HG02798 (cell line): ENCODE measurements around the gene MAGOHB.

Experiments
- ATAC-seq: cut with Tn5 transposase; IDR thresholded peaks from one replicate; pipeline ENCODE4 v1.9.1; 2021; ENCODE audit warnings: mild to moderate bottlenecking; ENCODE audit not compliant: unreplicated experiment, poor library complexity

Gene MAGOHB

DNA sequence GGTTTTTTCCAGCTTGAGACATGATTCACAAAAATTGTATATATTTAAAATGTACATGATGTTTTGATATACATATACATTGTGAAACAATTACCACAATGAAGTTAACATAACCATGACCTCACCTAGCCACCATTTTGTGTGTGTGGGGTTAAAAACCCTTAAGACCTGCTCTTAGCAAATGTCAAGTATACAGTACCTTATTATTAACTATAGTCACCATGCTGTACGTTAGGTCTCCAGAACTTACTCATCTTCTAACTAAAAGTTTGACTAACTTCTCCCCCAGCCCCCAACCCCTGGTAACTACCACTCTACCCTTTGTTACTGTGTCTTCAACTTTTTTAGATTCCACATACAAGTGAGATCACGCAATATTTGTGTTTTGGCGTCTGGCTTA, 55.1 kb downstream of the MAGOHB start:
- no peak for ATAC-seq

GRCh38 chr12:10557766-10558165, 55.6 kb downstream of the MAGOHB start:
- peak; percentile 64 for ATAC-seq

- ATAC-seq = peak; percentile 19
These were observed 56.1 kb downstream of the MAGOHB start for GRCh38 chr12:10557329-10557728.

DNA sequence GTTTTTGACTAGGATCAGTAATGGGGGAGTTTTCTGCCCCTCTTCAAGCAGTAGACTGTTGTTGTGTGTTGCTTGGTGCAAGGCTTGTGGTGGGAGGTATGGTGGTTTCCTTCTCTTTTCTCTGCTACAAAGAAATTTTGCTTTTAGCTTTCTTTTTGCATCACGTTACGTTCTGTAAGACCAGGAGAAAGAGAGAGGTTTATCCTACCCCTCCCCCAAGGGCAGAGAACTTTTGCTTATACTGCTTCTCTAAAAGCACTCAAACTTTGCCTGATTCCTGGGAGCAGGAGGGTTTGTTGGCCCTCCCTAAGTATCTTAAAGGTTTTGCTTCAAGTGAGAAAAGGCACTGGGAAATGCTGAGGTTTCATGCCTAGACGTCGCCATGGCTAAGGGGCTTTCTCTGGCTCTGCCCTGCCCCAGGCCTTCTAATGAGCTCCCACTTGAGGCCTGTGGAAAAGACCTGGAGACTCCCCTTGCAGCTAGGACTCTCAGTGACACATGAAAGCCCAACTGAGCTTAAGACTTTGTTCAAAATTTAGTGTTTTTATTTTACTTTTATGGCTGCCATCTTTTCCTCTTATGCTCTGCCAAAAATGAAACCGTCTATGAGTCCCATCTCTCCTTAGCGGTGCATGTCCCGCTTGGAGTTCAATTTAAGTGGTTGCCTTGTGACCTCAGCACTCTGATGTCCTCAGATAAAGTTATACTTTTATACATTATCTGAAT, 58.5 kb downstream of the MAGOHB start:
- no peak for ATAC-seq

DNA sequence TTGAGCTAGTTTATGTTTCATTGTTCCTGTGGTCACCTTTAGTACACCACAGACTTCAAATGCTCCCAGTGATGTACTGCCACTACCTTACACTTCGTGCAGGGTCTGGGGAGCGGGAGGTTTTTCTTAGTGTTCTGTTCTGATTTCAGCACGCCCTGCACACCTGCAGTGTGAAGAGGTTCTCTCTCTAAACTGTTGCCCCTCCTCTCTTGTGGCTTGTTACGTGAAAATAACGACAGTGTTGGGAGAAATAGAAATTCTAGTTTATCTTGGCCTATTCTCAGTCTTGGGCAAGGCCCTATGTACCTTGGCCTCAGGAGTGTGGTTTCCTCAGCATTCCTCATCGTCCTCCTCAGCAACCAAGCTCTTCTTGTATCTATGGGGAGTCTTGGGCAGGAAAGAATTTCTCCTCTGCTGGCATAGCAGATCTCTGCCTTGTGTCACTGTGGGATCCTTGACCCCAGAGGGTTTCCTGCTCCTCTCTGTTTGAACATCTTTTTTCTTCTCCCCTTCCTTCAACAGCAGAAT, 59.1 kb downstream of the MAGOHB start:
- no peak for ATAC-seq
